ENCODE measurements around the gene TOR1B. TPM values are rescaled to one million over a fixed set of nuclear protein-coding genes. Genes with fewer than 3 reads are reported as not detected.

Gene TOR1B
- total RNA-seq, 4 donors from 2014 or later = 4.1 to 33.9 (median 13.2) TPM

DNA sequence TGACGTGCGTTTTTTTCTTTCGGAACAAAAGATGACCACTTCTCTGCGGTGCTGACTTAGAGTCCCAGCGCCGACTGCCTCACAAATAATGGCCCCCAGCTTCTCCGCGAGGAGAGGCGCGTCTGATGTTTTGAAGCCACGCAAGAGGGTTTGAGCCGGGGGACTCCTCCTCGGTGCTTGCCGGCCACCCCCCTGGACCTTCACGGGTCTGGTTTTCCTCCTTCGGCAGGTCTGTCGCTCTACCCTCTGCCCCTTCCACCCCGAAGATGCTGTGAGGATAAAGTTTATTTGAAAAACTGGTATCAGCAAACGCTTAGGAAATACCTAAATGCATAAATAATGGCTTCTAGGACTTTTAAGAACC is 32.9 kb downstream of the TOR1B start:
- intact Hi-C loops (cut with DNase I; ENCODE audit: low total_unique reads) = no loop called here
- no peaks in the 10 kb centered on the region for H3K9me3 ChIP-seq
- no peaks in the 10 kb centered on the region for H3K36me3 ChIP-seq
- TF ChIP-seq, protein P1, sequence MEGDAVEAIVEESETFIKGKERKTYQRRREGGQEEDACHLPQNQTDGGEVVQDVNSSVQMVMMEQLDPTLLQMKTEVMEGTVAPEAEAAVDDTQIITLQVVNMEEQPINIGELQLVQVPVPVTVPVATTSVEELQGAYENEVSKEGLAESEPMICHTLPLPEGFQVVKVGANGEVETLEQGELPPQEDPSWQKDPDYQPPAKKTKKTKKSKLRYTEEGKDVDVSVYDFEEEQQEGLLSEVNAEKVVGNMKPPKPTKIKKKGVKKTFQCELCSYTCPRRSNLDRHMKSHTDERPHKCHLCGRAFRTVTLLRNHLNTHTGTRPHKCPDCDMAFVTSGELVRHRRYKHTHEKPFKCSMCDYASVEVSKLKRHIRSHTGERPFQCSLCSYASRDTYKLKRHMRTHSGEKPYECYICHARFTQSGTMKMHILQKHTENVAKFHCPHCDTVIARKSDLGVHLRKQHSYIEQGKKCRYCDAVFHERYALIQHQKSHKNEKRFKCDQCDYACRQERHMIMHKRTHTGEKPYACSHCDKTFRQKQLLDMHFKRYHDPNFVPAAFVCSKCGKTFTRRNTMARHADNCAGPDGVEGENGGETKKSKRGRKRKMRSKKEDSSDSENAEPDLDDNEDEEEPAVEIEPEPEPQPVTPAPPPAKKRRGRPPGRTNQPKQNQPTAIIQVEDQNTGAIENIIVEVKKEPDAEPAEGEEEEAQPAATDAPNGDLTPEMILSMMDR (IDR thresholded peaks at IDR 0.05) = peak in 1 of 4 experiments; percentile 9
- no peak for TF ChIP-seq POLR2A (IDR thresholded peaks at IDR 0.05)
- no peaks in the 10 kb centered on the region for H3K27me3 ChIP-seq
- peak overlapping the region; percentile 82 to 93 for H3K27ac ChIP-seq
- no peak for DNase-seq
- H3K4me1 ChIP-seq = peaks cover 8 to 14% of the 10 kb centered on the region in 2 donors
- peak overlapping the region; percentile 93 to 94 for H3K4me3 ChIP-seq

GRCh38 chr9:129836311-129837007 is 33.5 kb downstream of the TOR1B start:
- Histone ChIP-seq H3K4me1 (peaks cover 8 to 14% of the 10 kb centered on the region in 2 donors), H3K4me3 (peak overlapping the region; percentile 93 to 94), H3K27ac (peak overlapping the region; percentile 82 to 93), H3K27me3 (no peaks in the 10 kb centered on the region), H3K9me3 (no peaks in the 10 kb centered on the region), H3K36me3 (no peaks in the 10 kb centered on the region)
- intact Hi-C loops (cut with DNase I; ENCODE audit: low total_unique reads) = no loop called here
- DNase-seq = no peak
- no peak for TF ChIP-seq POLR2A (IDR thresholded peaks at IDR 0.05)
- TF ChIP-seq, protein P1 (IDR thresholded peaks at IDR 0.05) = no peak

DNA sequence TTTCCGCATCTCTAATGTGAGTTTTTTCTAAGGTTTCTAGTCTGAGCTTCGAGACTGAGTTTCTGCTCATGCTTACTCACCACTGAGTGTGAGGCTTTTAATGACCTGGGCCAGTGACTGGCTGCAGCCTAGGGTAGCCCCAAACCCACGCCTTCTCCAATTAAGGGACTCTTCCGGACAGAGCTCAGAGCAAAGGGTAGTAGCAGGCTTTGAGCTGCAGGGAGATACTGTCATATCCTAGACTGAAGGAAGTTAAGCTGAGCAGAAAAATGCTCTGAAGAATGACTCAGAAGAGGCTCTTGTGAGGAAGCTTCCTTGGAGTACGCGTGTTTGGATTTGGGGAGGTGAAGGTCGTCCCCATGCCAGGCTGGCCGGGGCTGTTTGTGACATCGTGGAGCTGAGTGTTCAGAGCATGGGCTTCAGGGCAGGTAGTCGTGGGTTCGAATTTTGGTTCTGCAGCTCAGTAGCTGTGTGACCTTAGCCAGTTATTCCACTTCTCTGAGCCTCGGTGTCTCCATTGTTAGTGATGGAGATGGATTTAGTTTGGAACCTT is 35.8 kb downstream of the TOR1B start:
- Histone ChIP-seq H3K27ac (no peak overlapping the region), H3K9me3 (no peaks in the 10 kb centered on the region), H3K4me3 (no peak overlapping the region), H3K4me1 (peaks cover 6 to 14% of the 10 kb centered on the region in 2 donors), H3K36me3 (no peaks in the 10 kb centered on the region), H3K27me3 (no peaks in the 10 kb centered on the region)
- no peak for TF ChIP-seq POLR2A (IDR thresholded peaks at IDR 0.05)
- TF ChIP-seq, protein P1 (IDR thresholded peaks at IDR 0.05) = no peak
- no peak for DNase-seq
- intact Hi-C loops (cut with DNase I; ENCODE audit: low total_unique reads) = no loop called here

GRCh38 chr9:129839324-129840023 is 36.5 kb downstream of the TOR1B start:
- intact Hi-C loops (cut with DNase I; ENCODE audit: low total_unique reads) = no loop called here
- Histone ChIP-seq H3K9me3 (no peaks in the 10 kb centered on the region), H3K36me3 (no peaks in the 10 kb centered on the region), H3K4me1 (peaks cover 0 to 14% of the 10 kb centered on the region in 2 donors), H3K27me3 (no peaks in the 10 kb centered on the region), H3K27ac (no peak overlapping the region), H3K4me3 (no peak overlapping the region)
- DNase-seq = no peak
- TF ChIP-seq, protein P1 (IDR thresholded peaks at IDR 0.05) = no peak
- TF ChIP-seq POLR2A (IDR thresholded peaks at IDR 0.05) = no peak

DNA sequence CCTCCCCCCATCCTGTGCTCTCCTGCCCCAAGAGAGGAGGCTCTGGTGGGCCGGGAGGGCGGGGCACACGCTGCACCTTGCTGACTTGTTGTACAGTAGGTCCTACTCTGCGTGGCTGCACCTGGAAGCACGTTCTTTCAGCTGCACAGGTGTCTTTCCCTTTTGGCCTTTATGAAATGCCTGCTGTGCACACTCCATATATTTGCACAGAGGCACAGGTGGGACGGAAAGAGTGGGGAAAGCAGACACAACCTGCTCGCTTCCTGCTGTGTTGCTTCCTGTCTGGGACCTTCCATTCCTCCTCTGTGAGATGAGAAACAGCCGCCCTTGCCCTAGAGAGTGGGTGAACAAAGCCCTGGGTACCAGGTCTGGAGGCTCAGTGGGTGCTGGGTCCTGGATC is 37.0 kb downstream of the TOR1B start:
- intact Hi-C loops (cut with DNase I; ENCODE audit: low total_unique reads) = no loop called here
- Histone ChIP-seq H3K36me3 (no peaks in the 10 kb centered on the region), H3K4me3 (no peak overlapping the region), H3K9me3 (no peaks in the 10 kb centered on the region), H3K4me1 (peaks cover 0 to 14% of the 10 kb centered on the region in 2 donors), H3K27ac (no peak overlapping the region), H3K27me3 (no peaks in the 10 kb centered on the region)
- no peak for DNase-seq
- no peak for TF ChIP-seq POLR2A (IDR thresholded peaks at IDR 0.05)
- TF ChIP-seq, protein P1 (IDR thresholded peaks at IDR 0.05) = no peak

Data from uterus (tissue), 4 donors.